Measurements from ENCODE around the gene COL6A1.
"Not testable (repeated sequence)": the region's sequence is repeated elsewhere in the genome, so short reads cannot be mapped to it uniquely, and the experiment has no call there.

COL6A1 gene

GRCh38 chr21:46028573-46029091, 47.1 kb downstream of the COL6A1 start:
- DNase-seq (ENCODE audit: low spot score): no peak

- DNase-seq (ENCODE audit: low spot score): no peak
Measured at GRCh38 chr21:46029186-46029924, 47.8 kb downstream of the COL6A1 start.

GRCh38 chr21:46031484-46031883, 49.9 kb downstream of the COL6A1 start:
- DNase-seq (ENCODE audit: low spot score): no peak

- DNase-seq (ENCODE audit: low spot score): no peak
Measured at GRCh38 chr21:46032100-46032499, 50.5 kb downstream of the COL6A1 start.

- DNase-seq (ENCODE audit: low spot score): no peak
Measured at GRCh38 chr21:46033410-46034400, 52.1 kb downstream of the COL6A1 start.

- no peak for DNase-seq (ENCODE audit: low spot score)
Measured at GRCh38 chr21:46035809-46036695, 54.5 kb downstream of the COL6A1 start.

- DNase-seq (ENCODE audit: low spot score): no peak
Measured at GRCh38 chr21:46036696-46037330, 55.2 kb downstream of the COL6A1 start.

- no peak for DNase-seq (ENCODE audit: low spot score)
Measured at GRCh38 chr21:46037331-46038325, 56.1 kb downstream of the COL6A1 start.

- DNase-seq (ENCODE audit: low spot score): no peak
Measured at GRCh38 chr21:46038341-46038829, 56.8 kb downstream of the COL6A1 start.

GRCh38 chr21:46038871-46039397, 57.4 kb downstream of the COL6A1 start:
- DNase-seq (ENCODE audit: low spot score): no peak

- DNase-seq (ENCODE audit: low spot score): no peak
Measured at GRCh38 chr21:46039891-46040660, 58.5 kb downstream of the COL6A1 start.

GRCh38 chr21:46040707-46041106, 59.1 kb downstream of the COL6A1 start:
- no peak for DNase-seq (ENCODE audit: low spot score)

GRCh38 chr21:46041183-46041582, 59.6 kb downstream of the COL6A1 start:
- DNase-seq (ENCODE audit: low spot score): no peak

GRCh38 chr21:46045154-46045553, 63.6 kb downstream of the COL6A1 start:
- DNase-seq (ENCODE audit: low spot score): no peak

- no peak for DNase-seq (ENCODE audit: low spot score)
Measured at GRCh38 chr21:46046471-46046870, 64.9 kb downstream of the COL6A1 start.

- not testable (repeated sequence) for DNase-seq (ENCODE audit: low spot score)
Measured at GRCh38 chr21:46046906-46047305, 65.3 kb downstream of the COL6A1 start.

- no peak for DNase-seq (ENCODE audit: low spot score)
Measured at GRCh38 chr21:46048926-46049889, 67.6 kb downstream of the COL6A1 start.

All from HuH-7.5 (cell line).